MM.1S (cell line): ENCODE data around the gene ZBTB4.

Experiments used
- DNase-seq: peaks from one replicate; pipeline ENCODE4 v3.0.0-alpha.2; 2015
- H2AFZ ChIP-seq: fragments of 300-600 bp; sonication (generic); 2 replicates; pipeline ENCODE4 v1.6.0; 2016; ENCODE audit warnings: antibody characterized with exemption, low read length
- H3F3A ChIP-seq: fragments of 300-600 bp; sonication (generic); 2 replicates; pipeline ENCODE4 v1.6.1; 2016; ENCODE audit warnings: mild to moderate bottlenecking, antibody characterized with exemption, low read length, moderate library complexity, mixed read lengths; ENCODE audit not compliant: insufficient read depth
- H3K27ac ChIP-seq: fragments of 300-600 bp; sonication (generic); 2 replicates; pipeline ENCODE4 v1.5.1; 2016; ENCODE audit warnings: mild to moderate bottlenecking, low read length
- H3K27me3 ChIP-seq: fragments of 300-600 bp; sonication (generic); replicated peaks from 2 replicates; pipeline ENCODE4 v1.6.0; 2016; ENCODE audit warnings: low read length; ENCODE audit not compliant: insufficient read depth
- H3K36me3 ChIP-seq: fragments of 300-600 bp; sonication (generic); replicated peaks from 2 replicates; pipeline ENCODE4 v1.6.1; 2016; ENCODE audit warnings: mild to moderate bottlenecking, low read length, mixed read lengths; ENCODE audit not compliant: insufficient read depth
- H3K4me1 ChIP-seq: fragments of 300-600 bp; sonication (generic); 2 replicates; pipeline ENCODE4 v1.6.1; 2016; ENCODE audit warnings: low read length, mixed read lengths
- H3K4me2 ChIP-seq: fragments of 300-600 bp; sonication (generic); 2 replicates; pipeline ENCODE4 v1.6.0; 2016; ENCODE audit warnings: low read depth, low read length
- H3K4me3 ChIP-seq: fragments of 300-600 bp; sonication (generic); 2 replicates; pipeline ENCODE4 v1.5.1; 2016; ENCODE audit warnings: low read length, mixed read lengths
- H3K79me2 ChIP-seq: fragments of 300-600 bp; sonication (generic); 2 replicates; pipeline ENCODE4 v1.6.1; 2016; ENCODE audit warnings: mixed run types, low read length, mixed read lengths
- H3K9ac ChIP-seq: fragments of 300-600 bp; sonication (generic); 2 replicates; pipeline ENCODE4 v1.6.1; 2016; ENCODE audit warnings: low read length, mixed read lengths
- H3K9me2 ChIP-seq: fragments of 300-600 bp; sonication (generic); replicated peaks from 2 replicates; pipeline ENCODE4 v1.6.1; 2016; ENCODE audit warnings: mild to moderate bottlenecking, low read length, mixed read lengths; ENCODE audit not compliant: insufficient read depth
- H3K9me3 ChIP-seq: fragments of 300-600 bp; sonication (generic); replicated peaks from 2 replicates; pipeline ENCODE4 v1.6.1; 2016; ENCODE audit warnings: mild to moderate bottlenecking, low read length, mixed read lengths; ENCODE audit not compliant: insufficient read depth
- H4K20me1 ChIP-seq: fragments of 300-600 bp; sonication (generic); 2 replicates; pipeline ENCODE4 v1.6.1; 2016; ENCODE audit warnings: mild to moderate bottlenecking, low read length, moderate library complexity, mixed read lengths; ENCODE audit not compliant: insufficient read depth
- EZH2 ChIP-seq: fragments of 300-600 bp; sonication (generic); optimal IDR thresholded peaks from 2 replicates; pipeline ENCODE3; 2017; ENCODE audit warnings: low read depth, mild to moderate bottlenecking, antibody characterized with exemption, low read length, mixed read lengths
- EZH2phosphoT487 ChIP-seq: fragments of 300-600 bp; sonication (generic); IDR thresholded peaks from 2 replicates; pipeline ENCODE4 v1.6.1; 2018; ENCODE audit warnings: antibody characterized with exemption, low read length
- TF ChIP-seq, protein P1 (sequence below): fragments of 300-600 bp; sonication (generic); IDR thresholded peaks from 2 replicates; pipeline ENCODE4 v1.5.1; 2016; ENCODE audit warnings: antibody characterized with exemption, low read length, mixed read lengths

Gene ZBTB4

GRCh38 chr17:7512105-7512504 is 32.7 kb upstream of the ZBTB4 start:
- H3K9me2 ChIP-seq: no peaks in the 10 kb centered on the region
- no peak overlapping the region for H3K4me2 ChIP-seq
- TF ChIP-seq EZH2 (no peak), EZH2phosphoT487 (no peak)
- TF ChIP-seq, protein P1, sequence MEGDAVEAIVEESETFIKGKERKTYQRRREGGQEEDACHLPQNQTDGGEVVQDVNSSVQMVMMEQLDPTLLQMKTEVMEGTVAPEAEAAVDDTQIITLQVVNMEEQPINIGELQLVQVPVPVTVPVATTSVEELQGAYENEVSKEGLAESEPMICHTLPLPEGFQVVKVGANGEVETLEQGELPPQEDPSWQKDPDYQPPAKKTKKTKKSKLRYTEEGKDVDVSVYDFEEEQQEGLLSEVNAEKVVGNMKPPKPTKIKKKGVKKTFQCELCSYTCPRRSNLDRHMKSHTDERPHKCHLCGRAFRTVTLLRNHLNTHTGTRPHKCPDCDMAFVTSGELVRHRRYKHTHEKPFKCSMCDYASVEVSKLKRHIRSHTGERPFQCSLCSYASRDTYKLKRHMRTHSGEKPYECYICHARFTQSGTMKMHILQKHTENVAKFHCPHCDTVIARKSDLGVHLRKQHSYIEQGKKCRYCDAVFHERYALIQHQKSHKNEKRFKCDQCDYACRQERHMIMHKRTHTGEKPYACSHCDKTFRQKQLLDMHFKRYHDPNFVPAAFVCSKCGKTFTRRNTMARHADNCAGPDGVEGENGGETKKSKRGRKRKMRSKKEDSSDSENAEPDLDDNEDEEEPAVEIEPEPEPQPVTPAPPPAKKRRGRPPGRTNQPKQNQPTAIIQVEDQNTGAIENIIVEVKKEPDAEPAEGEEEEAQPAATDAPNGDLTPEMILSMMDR: no peak
- H3K4me3 ChIP-seq: no peak overlapping the region
- H3F3A ChIP-seq: 0 out of 2 replicates have a peak, but pooled peaks cover 2% of the 10 kb centered on the region
- H3K4me1 ChIP-seq: no peaks in the 10 kb centered on the region
- H4K20me1 ChIP-seq: no peaks in the 10 kb centered on the region
- H3K9me3 ChIP-seq: no peaks in the 10 kb centered on the region
- H3K36me3 ChIP-seq: peaks cover 12% of the 10 kb centered on the region
- H3K27ac ChIP-seq: no peak overlapping the region
- H2AFZ ChIP-seq: no peak overlapping the region
- H3K27me3 ChIP-seq: no peaks in the 10 kb centered on the region
- H3K79me2 ChIP-seq: no peaks in the 10 kb centered on the region
- no peak for DNase-seq
- no peak overlapping the region for H3K9ac ChIP-seq

DNA sequence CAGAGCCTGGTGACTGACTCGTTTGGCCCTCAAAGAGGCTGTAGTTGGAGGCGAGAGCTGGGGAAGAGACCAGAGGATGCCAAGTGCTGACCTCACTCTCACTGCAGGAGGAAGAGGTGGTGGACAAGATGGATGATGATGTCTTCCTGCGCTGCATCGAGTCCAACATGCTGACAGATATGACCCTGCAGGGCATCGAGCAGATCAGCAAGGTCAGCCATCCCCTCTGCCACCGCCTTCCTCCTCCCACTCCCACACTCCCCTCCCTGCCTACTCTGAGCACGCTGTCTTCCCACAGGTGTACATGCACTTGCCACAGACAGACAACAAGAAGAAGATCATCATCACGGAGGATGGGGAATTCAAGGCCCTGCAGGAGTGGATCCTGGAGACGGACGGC is 31.7 kb upstream of the ZBTB4 start:
- Histone ChIP-seq H4K20me1 (no peaks in the 10 kb centered on the region), H3K4me1 (no peaks in the 10 kb centered on the region), H3K4me3 (no peak overlapping the region), H3K4me2 (no peak overlapping the region), H3K27me3 (no peaks in the 10 kb centered on the region), H2AFZ (no peak overlapping the region), H3K79me2 (no peaks in the 10 kb centered on the region), H3K27ac (no peak overlapping the region), H3K36me3 (peaks cover 12% of the 10 kb centered on the region), H3K9ac (no peak overlapping the region), H3F3A (0 out of 2 replicates have a peak, but pooled peaks cover 2% of the 10 kb centered on the region), H3K9me3 (no peaks in the 10 kb centered on the region), H3K9me2 (no peaks in the 10 kb centered on the region)
- TF ChIP-seq, protein P1: no peak
- TF ChIP-seq EZH2phosphoT487 (no peak), EZH2 (no peak)
- no peak for DNase-seq

GRCh38 chr17:7509937-7510336 is 30.5 kb upstream of the ZBTB4 start:
- H3K36me3 ChIP-seq: peaks cover 14% of the 10 kb centered on the region
- TF ChIP-seq EZH2phosphoT487 (no peak), EZH2 (no peak)
- TF ChIP-seq, protein P1: no peak

More at GRCh38 chr17:7509937-7510336, 30.5 kb upstream of the ZBTB4 start:
- Histone ChIP-seq H3K4me2 (no peak overlapping the region), H3K9me2 (no peaks in the 10 kb centered on the region), H3K79me2 (peaks cover 3% of the 10 kb centered on the region; the same call in 1 of the 2 replicates), H3K27ac (no peak overlapping the region), H3K9me3 (no peaks in the 10 kb centered on the region), H3K9ac (no peak overlapping the region), H3K4me3 (no peak overlapping the region), H3F3A (0 out of 2 replicates have a peak, but pooled peaks cover 5% of the 10 kb centered on the region), H2AFZ (no peak overlapping the region), H3K27me3 (no peaks in the 10 kb centered on the region), H4K20me1 (no peaks in the 10 kb centered on the region), H3K4me1 (no peaks in the 10 kb centered on the region)
- no peak for DNase-seq
